Measurements from ENCODE around the gene RANBP10. TPM values are rescaled to one million over a fixed set of nuclear protein-coding genes. Genes with fewer than 3 reads are reported as not detected.

Gene RANBP10
- total and polyA plus RNA-seq, 2 of the 13 experiments (the other 11 are each of a cell fraction or from before 2014, with no cell fraction given): 9.2 to 22.7 TPM

DNA sequence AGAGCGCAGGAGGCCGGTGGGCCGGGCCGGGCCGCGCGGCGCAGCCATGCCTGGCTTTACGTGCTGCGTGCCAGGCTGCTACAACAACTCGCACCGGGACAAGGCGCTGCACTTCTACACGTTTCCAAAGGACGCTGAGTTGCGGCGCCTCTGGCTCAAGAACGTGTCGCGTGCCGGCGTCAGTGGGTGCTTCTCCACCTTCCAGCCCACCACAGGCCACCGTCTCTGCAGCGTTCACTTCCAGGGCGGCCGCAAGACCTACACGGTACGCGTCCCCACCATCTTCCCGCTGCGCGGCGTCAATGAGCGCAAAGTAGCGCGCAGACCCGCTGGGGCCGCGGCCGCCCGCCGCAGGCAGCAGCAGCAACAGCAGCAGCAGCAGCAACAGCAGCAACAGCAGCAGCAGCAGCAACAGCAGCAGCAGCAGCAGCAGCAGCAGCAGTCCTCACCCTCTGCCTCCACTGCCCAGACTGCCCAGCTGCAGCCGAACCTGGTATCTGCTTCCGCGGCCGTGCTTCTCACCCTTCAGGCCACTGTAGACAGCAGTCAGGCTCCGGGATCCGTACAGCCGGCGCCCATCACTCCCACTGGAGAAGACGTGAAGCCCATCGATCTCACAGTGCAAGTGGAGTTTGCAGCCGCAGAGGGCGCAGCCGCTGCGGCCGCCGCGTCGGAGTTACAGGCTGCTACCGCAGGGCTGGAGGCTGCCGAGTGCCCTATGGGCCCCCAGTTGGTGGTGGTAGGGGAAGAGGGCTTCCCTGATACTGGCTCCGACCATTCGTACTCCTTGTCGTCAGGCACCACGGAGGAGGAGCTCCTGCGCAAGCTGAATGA is 36.4 kb upstream of the RANBP10 start (continued):
- TF ChIP-seq ZNF546 (CRISPR knock-in tag; conservative IDR thresholded peaks at IDR 0.05) (0 out of 2 replicates have a peak, but pooled peaks have one; percentile 1), GTF2F1 (IDR thresholded peaks at IDR 0.05; ENCODE audit: low read length) (no peak), SMYD3 (CRISPR knock-in tag; IDR thresholded peaks at IDR 0.05) (no peak), NRL (CRISPR knock-in tag; IDR thresholded peaks at IDR 0.05; ENCODE audit: borderline replicate concordance) (peak; percentile 72; the same call in 1 of the 2 replicates), KLF12 (CRISPR knock-in tag; IDR thresholded peaks at IDR 0.05; ENCODE audit: borderline replicate concordance) (peak; percentile 27; the same call in 1 of the 2 replicates), ZNF510 (CRISPR knock-in tag; IDR thresholded peaks at IDR 0.05; ENCODE audit: low read depth) (no peak), ZNF263 (CRISPR knock-in tag; IDR thresholded peaks at IDR 0.05) (0 out of 2 replicates have a peak, but pooled peaks have one; percentile 4), FOXK1 (CRISPR knock-in tag; IDR thresholded peaks at IDR 0.05; ENCODE audit: borderline replicate concordance, low read depth) (no peak), NFE2L1 (CRISPR knock-in tag; IDR thresholded peaks at IDR 0.05; ENCODE audit: borderline replicate concordance) (0 out of 2 replicates have a peak, but pooled peaks have one; percentile 82), EP300 (IDR thresholded peaks at IDR 0.05; ENCODE audit: low read depth in 2 of 2, low read length in 2 of 2) (no peak), EP300 (CRISPR knock-in tag; IDR thresholded peaks at IDR 0.05; ENCODE audit: borderline replicate concordance) (no peak), MTF2 (CRISPR knock-in tag; IDR thresholded peaks at IDR 0.05; ENCODE audit: borderline replicate concordance) (no peak), SIN3B (IDR thresholded peaks at IDR 0.05; ENCODE audit: low read length) (no peak), GPN1 (CRISPR knock-in tag; IDR thresholded peaks at IDR 0.05; ENCODE audit: borderline replicate concordance) (no peak), ZNF530 (CRISPR knock-in tag; IDR thresholded peaks at IDR 0.05; ENCODE audit: low read depth) (no peak), ISX (CRISPR knock-in tag; conservative IDR thresholded peaks at IDR 0.05) (no peak), ZNF350 (CRISPR knock-in tag; IDR thresholded peaks at IDR 0.05; ENCODE audit: borderline replicate concordance, low read depth) (peak; percentile 91), SATB2 (CRISPR knock-in tag; IDR thresholded peaks at IDR 0.05) (no peak), ZMYM2 (CRISPR knock-in tag; IDR thresholded peaks at IDR 0.05) (peak; percentile 64; the same call in 1 of the 2 replicates)
- TF ChIP-seq, protein P1, sequence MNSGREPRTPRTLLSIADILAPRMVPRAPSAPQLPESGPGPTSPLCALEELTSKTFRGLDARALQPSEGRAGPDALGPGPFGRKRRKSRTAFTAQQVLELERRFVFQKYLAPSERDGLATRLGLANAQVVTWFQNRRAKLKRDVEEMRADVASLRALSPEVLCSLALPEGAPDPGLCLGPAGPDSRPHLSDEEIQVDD (CRISPR knock-in tag; IDR thresholded peaks at IDR 0.05; ENCODE audit: borderline replicate concordance): peak; percentile 47; the same call in 1 of the 2 replicates
- TF ChIP-seq, protein P2, sequence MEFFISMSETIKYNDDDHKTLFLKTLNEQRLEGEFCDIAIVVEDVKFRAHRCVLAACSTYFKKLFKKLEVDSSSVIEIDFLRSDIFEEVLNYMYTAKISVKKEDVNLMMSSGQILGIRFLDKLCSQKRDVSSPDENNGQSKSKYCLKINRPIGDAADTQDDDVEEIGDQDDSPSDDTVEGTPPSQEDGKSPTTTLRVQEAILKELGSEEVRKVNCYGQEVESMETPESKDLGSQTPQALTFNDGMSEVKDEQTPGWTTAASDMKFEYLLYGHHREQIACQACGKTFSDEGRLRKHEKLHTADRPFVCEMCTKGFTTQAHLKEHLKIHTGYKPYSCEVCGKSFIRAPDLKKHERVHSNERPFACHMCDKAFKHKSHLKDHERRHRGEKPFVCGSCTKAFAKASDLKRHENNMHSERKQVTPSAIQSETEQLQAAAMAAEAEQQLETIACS (CRISPR knock-in tag; IDR thresholded peaks at IDR 0.05): peak; percentile 37; the same call in 1 of the 2 replicates
- TF ChIP-seq, protein P3, sequence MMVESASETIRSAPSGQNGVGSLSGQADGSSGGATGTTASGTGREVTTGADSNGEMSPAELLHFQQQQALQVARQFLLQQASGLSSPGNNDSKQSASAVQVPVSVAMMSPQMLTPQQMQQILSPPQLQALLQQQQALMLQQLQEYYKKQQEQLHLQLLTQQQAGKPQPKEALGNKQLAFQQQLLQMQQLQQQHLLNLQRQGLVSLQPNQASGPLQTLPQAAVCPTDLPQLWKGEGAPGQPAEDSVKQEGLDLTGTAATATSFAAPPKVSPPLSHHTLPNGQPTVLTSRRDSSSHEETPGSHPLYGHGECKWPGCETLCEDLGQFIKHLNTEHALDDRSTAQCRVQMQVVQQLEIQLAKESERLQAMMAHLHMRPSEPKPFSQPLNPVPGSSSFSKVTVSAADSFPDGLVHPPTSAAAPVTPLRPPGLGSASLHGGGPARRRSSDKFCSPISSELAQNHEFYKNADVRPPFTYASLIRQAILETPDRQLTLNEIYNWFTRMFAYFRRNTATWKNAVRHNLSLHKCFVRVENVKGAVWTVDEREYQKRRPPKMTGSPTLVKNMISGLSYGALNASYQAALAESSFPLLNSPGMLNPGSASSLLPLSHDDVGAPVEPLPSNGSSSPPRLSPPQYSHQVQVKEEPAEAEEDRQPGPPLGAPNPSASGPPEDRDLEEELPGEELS (CRISPR knock-in tag; IDR thresholded peaks at IDR 0.05): no peak; the same call in 1 of the 2 replicates
- TF ChIP-seq, protein P4, sequence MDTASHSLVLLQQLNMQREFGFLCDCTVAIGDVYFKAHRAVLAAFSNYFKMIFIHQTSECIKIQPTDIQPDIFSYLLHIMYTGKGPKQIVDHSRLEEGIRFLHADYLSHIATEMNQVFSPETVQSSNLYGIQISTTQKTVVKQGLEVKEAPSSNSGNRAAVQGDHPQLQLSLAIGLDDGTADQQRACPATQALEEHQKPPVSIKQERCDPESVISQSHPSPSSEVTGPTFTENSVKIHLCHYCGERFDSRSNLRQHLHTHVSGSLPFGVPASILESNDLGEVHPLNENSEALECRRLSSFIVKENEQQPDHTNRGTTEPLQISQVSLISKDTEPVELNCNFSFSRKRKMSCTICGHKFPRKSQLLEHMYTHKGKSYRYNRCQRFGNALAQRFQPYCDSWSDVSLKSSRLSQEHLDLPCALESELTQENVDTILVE (CRISPR knock-in tag; IDR thresholded peaks at IDR 0.05): no peak
- TF ChIP-seq, protein P5, sequence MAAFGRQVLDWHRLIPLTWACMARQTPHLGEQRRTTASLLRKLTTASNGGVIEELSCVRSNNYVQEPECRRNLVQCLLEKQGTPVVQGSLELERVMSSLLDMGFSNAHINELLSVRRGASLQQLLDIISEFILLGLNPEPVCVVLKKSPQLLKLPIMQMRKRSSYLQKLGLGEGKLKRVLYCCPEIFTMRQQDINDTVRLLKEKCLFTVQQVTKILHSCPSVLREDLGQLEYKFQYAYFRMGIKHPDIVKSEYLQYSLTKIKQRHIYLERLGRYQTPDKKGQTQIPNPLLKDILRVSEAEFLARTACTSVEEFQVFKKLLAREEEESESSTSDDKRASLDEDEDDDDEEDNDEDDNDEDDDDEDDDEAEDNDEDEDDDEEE (CRISPR knock-in tag; IDR thresholded peaks at IDR 0.05): no peak; the same call in 1 of the 2 replicates

All from HepG2 (cell line).